SK-N-MC (cell line): Measurements from ENCODE around the gene OR5K2.

Experiments used
- DNase-seq: peaks from one replicate; pipeline ENCODE4 v3.0.0-alpha.2; 2011; ENCODE audit warnings: low read depth, low spot score
- H3K27ac ChIP-seq: fragments of 200-600 bp; sonication (generic); 2 replicates; pipeline ENCODE4 v1.5.1; 2016; ENCODE audit warnings: mixed run types
- H3K36me3 ChIP-seq: fragments of 200-600 bp; sonication (generic); 2 replicates; pipeline ENCODE4 v1.6.1; 2017; ENCODE audit warnings: antibody characterized with exemption, low read length, mixed read lengths; ENCODE audit not compliant: insufficient read depth
- H3K4me3 ChIP-seq: fragments of 200-600 bp; sonication (generic); 2 replicates; pipeline ENCODE4 v1.5.1; 2016
- H3K9ac ChIP-seq: fragments of 200-600 bp; sonication (generic); 2 replicates; pipeline ENCODE4 v1.8.0; 2017; ENCODE audit warnings: mixed run types, mixed read lengths; ENCODE audit not compliant: insufficient read length
- H3K9me3 ChIP-seq: fragments of 200-600 bp; sonication (generic); 2 replicates; pipeline ENCODE4 v1.6.1; 2017; ENCODE audit warnings: low read depth, mild to moderate bottlenecking, antibody characterized with exemption, low read length, moderate library complexity, mixed read lengths
- EZH2 ChIP-seq: fragments of 200-600 bp; sonication (generic); IDR thresholded peaks from one replicate; pipeline ENCODE4 v1.6.1; 2017; ENCODE audit warnings: antibody characterized with exemption
- FOXP2 ChIP-seq: optimal IDR thresholded peaks from 2 replicates; pipeline ENCODE3; 2011; ENCODE audit warnings: mild to moderate bottlenecking, moderate library complexity; ENCODE audit not compliant: insufficient read depth; ENCODE audit errors: extremely low read length, control extremely low read depth
- POLR2AphosphoS5 ChIP-seq: IDR thresholded peaks from 2 replicates; pipeline ENCODE4 v1.6.1; 2012; ENCODE audit warnings: mild to moderate bottlenecking, low read depth, low read length, borderline replicate concordance

The OR5K2 gene

DNA sequence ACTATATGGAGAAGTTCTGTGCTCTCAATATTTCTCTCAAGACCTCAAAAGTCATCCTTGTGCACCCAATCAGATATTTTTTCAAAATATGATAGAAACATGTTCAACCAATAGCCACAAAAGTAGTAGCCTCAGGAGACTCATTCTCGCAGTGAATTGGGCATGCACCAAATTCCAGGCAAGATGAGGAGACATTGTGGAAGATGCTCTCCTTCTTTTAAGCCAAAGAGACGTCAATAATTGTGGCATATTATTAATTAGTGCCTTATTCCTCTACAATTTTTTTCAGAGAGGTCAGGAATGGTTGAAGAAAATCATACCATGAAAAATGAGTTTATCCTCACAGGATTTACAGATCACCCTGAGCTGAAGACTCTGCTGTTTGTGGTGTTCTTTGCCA, at the start of gene OR5K2:
TSS of gene OR5K2 (plus strand) at position 301 of the 400 bp plus-strand sequence. CDS start at position 301, 0 bp downstream.
- DNase-seq, result no peak

DNA sequence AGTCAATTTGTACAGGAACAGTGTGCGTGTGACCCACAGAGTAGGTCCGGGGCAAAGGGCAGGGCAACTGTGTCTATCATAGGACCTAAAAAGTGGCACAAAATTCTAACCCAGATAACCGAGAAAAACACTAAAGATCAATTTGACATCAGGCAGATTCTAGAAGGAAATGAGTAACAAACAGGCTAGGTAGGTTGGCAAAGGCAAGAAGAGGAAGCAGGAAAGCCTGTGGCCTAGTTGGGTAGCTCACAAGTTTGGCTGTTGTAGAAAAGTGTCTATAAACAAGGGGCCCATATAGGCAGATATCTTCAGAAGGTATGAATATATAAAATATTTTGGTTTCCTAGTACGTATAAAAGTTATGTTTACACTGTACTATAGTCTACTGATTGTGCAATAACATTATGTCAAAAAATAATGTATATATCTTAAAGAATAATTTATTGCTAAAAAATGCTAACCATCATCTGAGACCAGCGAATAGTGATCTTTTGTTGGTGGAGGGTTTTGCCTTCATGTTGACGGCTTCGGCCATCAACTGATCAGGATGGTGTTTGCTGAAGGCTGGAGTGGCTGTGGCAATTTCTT, 47.8 kb upstream of the OR5K2 start:
- no peak overlapping the region for H3K4me3 ChIP-seq
- H3K36me3 ChIP-seq, result no peaks in the 10 kb centered on the region
- H3K27ac ChIP-seq, result no peak overlapping the region
- H3K9me3 ChIP-seq, result no peaks in the 10 kb centered on the region
- DNase-seq, result no peak
- no peak for TF ChIP-seq EZH2
- TF ChIP-seq POLR2AphosphoS5, result no peak
- H3K9ac ChIP-seq, result no peak overlapping the region

More for the DNA sequence above, at the start of gene OR5K2:
- no peaks in the 10 kb centered on the region for H3K36me3 ChIP-seq
- no peaks in the 10 kb centered on the region for H3K9me3 ChIP-seq
- no peak within 1 kb of the TSS for H3K9ac ChIP-seq
- no peak for TF ChIP-seq EZH2
- no peak within 1 kb of the TSS for H3K27ac ChIP-seq
- no peak within 1 kb of the TSS for H3K4me3 ChIP-seq

DNA sequence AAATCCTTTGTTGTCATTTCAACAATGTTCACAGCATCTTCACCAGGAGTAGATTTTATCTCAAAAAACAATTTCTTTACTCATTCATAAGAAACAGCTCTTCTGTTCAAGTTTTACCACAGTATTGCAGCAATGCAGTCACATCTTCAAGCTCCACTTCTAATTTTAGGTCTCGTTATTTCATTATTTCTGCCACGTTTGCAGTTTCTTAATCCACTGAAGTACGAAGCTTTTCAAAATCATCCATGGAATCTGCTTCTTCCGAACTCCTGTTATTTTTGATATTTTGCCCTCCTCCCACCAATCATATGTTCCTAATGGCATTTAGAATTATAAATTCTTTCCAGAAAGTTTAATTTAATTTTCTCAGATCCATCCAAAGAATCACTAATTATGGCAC, 47.1 kb upstream of the OR5K2 start:
- no peak for DNase-seq
- TF ChIP-seq POLR2AphosphoS5 (no peak), EZH2 (no peak), FOXP2 (no peak)
- Histone ChIP-seq H3K27ac (no peak overlapping the region), H3K36me3 (no peaks in the 10 kb centered on the region), H3K4me3 (no peak overlapping the region), H3K9me3 (no peaks in the 10 kb centered on the region), H3K9ac (no peak overlapping the region)

DNA sequence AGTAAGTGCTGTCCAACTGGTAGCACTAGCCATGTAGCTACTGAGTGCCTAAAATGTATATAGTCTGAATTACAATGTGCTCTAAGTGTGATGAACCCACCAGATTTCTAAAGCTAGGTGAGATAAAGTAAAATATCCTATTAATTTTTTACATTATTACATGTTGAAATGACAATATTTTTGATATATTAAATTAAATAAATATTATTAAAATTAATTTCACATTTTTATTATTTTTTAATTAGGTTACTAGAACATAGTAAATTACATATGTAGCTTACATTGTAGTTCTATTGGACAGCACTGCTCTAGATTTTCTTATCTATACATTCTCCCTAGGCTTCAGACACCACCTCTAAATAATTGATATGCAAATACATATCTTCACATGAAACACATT, 43.7 kb upstream of the OR5K2 start:
- H3K4me3 ChIP-seq, result no peak overlapping the region
- TF ChIP-seq POLR2AphosphoS5 (no peak), EZH2 (no peak), FOXP2 (no peak)
- H3K27ac ChIP-seq, result no peak overlapping the region
- no peaks in the 10 kb centered on the region for H3K36me3 ChIP-seq
- no peak overlapping the region for H3K9ac ChIP-seq
- DNase-seq, result no peak
- no peaks in the 10 kb centered on the region for H3K9me3 ChIP-seq

GRCh38 chr3:98454929-98455328, 42.6 kb upstream of the OR5K2 start:
- no peak for DNase-seq
- no peaks in the 10 kb centered on the region for H3K36me3 ChIP-seq
- H3K9ac ChIP-seq, result no peak overlapping the region
- TF ChIP-seq FOXP2, result no peak
- TF ChIP-seq POLR2AphosphoS5, result no peak
- TF ChIP-seq EZH2, result no peak
- H3K27ac ChIP-seq, result no peak overlapping the region
- no peak overlapping the region for H3K4me3 ChIP-seq
- H3K9me3 ChIP-seq, result no peaks in the 10 kb centered on the region

DNA sequence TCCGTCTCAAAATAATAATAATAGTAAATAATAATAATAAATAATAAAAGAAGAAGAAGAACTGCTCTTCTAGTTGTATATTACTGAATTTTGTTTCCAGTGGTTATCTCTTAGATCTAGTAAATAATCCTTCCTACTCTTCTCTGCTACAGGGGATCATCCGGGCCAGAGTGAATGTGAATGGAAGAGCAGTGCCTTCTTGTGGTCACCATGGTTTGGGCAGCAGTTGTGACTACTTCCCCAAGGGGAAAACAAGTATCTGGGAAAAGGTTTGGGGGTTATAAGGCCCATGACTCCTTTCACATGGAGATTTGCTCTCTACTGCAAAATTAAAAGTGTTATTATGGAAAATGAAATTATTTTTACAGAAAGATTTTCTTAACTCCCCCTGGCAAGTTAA, 39.9 kb upstream of the OR5K2 start:
- Histone ChIP-seq H3K9me3 (no peaks in the 10 kb centered on the region), H3K9ac (no peak overlapping the region), H3K27ac (no peak overlapping the region), H3K36me3 (no peaks in the 10 kb centered on the region), H3K4me3 (no peak overlapping the region)
- DNase-seq, result no peak
- no peak for TF ChIP-seq FOXP2
- no peak for TF ChIP-seq EZH2
- TF ChIP-seq POLR2AphosphoS5, result no peak

DNA sequence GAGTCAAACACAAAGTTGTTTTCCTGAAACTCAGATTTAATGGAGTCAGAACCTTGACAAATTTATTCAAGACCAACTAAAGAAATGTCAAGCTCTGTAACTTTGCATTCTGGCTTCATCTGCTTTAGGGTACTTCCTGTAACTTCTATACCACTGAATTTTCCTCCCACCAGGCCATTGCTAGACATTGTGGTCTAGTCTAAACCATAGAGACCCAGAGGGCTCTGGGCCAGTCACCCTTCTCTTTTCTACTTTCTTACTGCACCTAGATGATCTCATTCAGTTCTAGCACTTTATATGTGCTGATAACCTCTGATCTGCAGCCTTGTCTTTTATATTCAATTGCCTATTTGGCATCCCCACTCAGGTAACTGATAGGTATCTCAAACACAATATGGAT, 37.3 kb upstream of the OR5K2 start:
- TF ChIP-seq FOXP2 (no peak), EZH2 (no peak), POLR2AphosphoS5 (no peak)
- Histone ChIP-seq H3K4me3 (no peak overlapping the region), H3K9me3 (no peaks in the 10 kb centered on the region), H3K36me3 (no peaks in the 10 kb centered on the region), H3K27ac (no peak overlapping the region), H3K9ac (no peak overlapping the region)
- no peak for DNase-seq

- no peak for DNase-seq
- TF ChIP-seq FOXP2, result no peak
- Histone ChIP-seq H3K36me3 (no peaks in the 10 kb centered on the region), H3K9me3 (no peaks in the 10 kb centered on the region), H3K4me3 (no peak within 1 kb of the TSS), H3K9ac (no peak within 1 kb of the TSS), H3K27ac (no peak within 1 kb of the TSS)
Observed at GRCh38 chr3:98462901-98463300, 34.6 kb upstream of the OR5K2 start, which contains the start of gene OR5K1. Gene OR5K1, plus strand, starts transcription at chr3:98463201. Its CDS starts 6,376 bp downstream, at chr3:98469577.

DNA sequence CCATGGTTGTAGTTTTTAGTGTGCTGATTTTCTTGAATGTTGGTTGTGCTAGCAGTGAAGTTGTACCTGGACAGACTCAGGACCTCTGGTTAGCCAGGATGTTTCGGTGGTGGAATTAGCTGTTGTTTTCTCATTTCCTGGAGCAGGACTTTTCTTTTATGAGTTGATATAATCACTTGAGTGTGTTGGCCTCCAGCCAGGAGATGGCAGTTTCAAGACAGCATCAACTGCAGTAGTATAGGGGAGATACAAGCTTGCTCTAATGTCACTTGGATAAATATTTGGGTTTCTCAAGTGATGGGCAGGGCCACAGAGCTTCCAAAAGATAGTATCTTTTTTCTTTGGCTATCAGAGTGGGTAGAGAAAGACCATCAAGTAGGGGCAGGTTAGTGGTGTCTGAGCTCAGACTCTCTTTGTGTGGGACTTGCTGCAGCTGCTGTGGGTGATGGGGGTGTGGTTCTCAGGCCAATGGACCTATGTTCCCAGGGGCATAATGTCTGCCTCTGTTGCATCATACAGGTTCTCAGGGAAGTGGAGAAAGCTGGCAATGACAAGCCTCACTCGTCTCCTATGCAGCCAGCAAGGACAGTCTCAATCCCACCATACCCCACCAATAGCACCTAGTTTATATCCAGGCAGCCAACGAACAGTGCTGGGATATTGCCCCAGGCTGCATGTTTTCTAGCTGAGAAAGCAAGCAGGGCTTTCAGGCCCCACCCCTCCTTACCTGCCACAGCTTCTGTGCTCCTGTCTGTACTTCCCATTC, 14.6 kb upstream of the OR5K2 start:
- no peak overlapping the region for H3K9ac ChIP-seq
- no peak overlapping the region for H3K27ac ChIP-seq
- TF ChIP-seq EZH2 (no peak), POLR2AphosphoS5 (no peak), FOXP2 (no peak)
- no peak overlapping the region for H3K4me3 ChIP-seq
- DNase-seq, result no peak
- no peaks in the 10 kb centered on the region for H3K9me3 ChIP-seq
- no peaks in the 10 kb centered on the region for H3K36me3 ChIP-seq
